GM21619 (cell line): ENCODE measurements around the gene RGS9.
"Not testable (repeated sequence)": the region's sequence is repeated elsewhere in the genome, so short reads cannot be mapped to it uniquely, and the experiment has no call there.

Experiments used
- ATAC-seq: cut with Tn5 transposase; IDR thresholded peaks from one replicate; pipeline ENCODE4 v1.9.1; 2021; ENCODE audit not compliant: unreplicated experiment

RGS9 gene

DNA sequence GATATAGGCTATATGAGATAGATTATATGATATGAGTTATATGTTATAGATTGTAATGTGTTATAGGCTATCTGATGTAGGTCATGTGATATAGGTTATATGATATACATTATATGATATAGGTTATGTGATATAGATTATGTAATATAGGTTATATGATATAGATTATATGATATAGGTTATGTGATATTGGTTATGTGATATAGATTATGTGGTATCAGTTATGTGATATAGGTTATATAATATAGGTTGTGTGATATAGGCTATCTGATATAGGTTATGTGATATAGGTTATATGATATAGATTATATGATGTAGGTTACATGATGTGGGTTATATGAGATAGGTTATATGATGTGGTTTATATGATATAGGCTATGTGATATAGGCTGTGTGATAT is 68.5 kb downstream of the RGS9 start:
- ATAC-seq, result no peak

GRCh38 chr17:65207448-65207847 is 70.3 kb downstream of the RGS9 start:
- not testable (repeated sequence) for ATAC-seq

DNA sequence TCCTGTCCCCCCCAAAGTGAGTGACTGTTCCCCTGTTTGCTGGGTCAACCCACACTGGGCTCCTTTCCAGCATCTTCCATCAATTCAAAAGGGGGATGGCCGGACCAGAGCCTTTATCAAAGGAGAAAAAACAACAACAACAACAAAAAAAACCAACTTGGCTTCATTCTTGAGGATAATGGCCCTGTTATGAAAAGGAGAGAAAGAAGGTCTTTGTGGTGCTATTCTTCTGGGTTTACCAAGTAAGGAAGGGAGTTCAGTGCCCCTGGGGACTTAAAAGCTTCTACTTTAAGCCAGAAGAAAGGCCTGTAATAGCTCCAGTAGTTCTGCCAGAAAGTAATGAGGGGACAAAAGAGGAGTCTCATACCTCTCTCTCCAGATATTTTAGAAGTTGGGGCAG is 71.5 kb downstream of the RGS9 start:
- no peak for ATAC-seq

DNA sequence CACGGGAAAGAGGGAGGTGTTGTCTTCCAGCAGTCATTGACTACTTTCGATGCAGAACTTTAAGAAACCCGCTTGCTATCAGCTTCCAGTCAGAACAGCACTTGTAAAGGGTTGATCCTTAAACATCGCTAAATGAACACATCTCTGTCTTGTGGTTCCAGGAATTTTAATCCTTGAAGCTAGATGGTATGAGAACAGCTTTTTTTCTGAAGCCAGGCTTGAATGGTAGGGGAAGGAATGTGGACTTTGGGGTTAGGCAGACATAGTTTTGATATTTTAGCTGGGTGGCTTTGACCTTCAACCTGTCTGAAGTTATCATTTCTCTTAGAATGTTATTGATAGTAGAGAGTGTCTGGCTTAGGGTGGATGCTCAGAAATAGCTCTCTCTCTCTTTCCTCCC is 81.1 kb downstream of the RGS9 start:
- ATAC-seq, result no peak

DNA sequence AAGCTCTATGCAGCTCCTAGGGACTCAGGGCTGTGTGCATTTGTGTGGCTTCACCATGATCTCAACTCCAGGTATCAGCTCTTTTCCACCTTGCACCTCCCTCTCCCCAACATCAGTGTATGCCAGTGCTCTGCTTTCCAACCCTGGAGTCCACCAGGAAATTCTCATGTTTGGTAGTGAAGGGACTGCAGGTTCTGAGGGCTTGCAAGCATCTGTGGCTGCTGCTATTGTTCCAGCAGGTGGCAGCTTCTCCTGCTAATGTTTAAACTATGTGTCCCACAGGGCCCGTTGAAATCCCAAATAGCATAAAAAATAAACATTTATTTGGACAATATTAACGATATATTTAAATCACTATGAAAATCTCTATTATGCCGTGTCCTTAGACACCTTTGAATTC is 82.0 kb downstream of the RGS9 start:
- no peak for ATAC-seq

GRCh38 chr17:65219707-65220106 is 82.5 kb downstream of the RGS9 start:
- no peak for ATAC-seq

GRCh38 chr17:65220732-65221131 is 83.6 kb downstream of the RGS9 start:
- no peak for ATAC-seq

GRCh38 chr17:65222214-65222738 is 85.1 kb downstream of the RGS9 start:
- ATAC-seq, result no peak

DNA sequence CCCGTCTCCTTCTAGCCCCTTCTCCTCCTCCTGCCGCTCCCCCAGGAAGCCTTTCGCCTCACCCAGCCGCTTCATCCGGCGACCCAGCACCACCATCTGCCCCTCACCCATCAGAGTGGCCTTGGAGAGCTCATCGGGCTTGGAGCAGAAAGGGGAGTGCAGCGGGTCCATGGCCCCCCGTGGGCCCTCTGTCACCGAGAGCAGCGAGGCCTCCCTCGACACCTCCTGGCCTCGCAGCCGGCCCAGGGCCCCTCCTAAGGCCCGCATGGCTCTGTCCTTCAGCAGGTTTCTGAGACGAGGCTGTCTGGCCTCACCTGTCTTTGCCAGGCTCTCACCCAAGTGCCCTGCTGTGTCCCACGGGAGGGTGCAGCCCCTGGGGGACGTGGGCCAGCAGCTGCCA is 87.9 kb downstream of the RGS9 start:
- no peak for ATAC-seq

DNA sequence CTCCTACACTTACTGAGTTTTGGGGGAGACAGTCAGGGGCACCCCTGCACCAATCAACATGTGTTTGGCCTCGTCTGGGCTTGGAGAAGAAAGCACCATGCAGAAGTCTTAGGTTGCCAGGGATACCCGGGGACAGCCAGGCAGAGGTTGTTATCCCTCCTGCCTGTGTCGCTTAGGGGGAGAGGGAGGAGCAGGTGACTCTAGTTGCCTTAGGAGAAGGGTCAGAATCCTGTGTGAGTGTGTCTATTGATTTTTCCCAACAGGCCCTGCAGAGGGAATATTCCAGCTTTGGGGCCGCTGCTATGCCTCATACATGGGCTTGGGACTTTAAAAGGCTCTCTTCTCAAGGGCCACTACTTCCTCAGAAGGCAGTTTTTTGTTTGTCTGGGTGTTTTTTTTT is 89.1 kb downstream of the RGS9 start:
- no peak for ATAC-seq

DNA sequence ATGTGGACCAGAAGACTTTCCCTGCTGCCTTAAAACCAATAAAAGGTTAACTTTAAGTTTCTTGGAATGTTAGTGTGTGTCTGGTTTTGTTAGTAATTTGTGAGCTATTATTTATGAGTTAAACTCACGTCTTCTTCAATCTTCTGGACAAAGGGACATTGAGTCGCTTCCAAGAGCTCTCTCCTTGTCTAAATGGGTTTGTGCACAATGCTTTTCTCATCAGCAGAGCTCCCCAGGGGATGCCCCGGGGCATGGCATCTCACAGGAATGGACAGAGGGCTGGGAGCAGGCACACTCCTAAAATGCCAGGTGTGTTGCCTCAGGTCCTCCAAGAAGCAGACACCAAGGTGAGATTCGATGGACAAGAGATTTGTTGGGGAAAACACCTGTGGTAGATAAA is 90.5 kb downstream of the RGS9 start:
- ATAC-seq, result no peak

DNA sequence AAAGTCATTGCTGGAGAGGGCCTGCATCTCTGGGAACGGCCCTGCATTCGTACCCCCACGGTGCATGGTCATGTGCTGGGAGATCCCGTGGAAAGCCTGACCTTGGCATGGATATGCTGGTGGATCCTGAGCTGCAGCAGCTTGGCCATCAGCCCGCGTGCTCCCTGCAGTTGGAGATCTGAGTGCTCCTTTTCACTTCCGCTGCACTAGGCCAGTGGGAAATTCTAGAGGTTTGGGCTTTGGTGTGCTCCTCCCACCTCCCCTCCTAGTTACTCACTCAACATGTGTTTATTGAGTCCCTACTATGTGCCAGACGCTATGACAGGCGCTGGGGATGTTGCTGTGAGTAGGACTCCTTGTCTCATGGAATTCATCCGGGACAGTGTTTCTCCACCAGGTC is 91.1 kb downstream of the RGS9 start:
- ATAC-seq, result no peak

GRCh38 chr17:65228734-65229620 is 91.8 kb downstream of the RGS9 start:
- ATAC-seq, result peak; percentile 84

DNA sequence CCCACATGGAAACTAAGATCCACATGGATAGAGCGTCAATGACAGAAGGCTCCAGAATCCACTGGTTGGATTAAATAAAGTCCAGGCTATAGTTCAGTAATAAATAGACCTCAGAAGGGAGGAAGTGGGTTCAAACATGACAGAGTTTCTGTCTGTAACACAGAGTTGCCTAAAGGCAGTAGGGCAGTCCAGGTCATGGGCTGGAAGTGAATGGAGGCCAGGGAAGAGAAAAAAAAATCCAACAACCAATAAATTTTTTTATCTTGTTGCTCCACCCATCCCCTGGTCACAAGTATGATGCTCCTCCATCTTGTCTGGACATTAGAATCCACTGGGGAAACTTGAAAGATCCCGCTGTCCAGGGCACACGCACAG is 92.4 kb downstream of the RGS9 start:
- no peak for ATAC-seq

- ATAC-seq, result no peak
Measured at GRCh38 chr17:65230040-65230439, 92.9 kb downstream of the RGS9 start.

DNA sequence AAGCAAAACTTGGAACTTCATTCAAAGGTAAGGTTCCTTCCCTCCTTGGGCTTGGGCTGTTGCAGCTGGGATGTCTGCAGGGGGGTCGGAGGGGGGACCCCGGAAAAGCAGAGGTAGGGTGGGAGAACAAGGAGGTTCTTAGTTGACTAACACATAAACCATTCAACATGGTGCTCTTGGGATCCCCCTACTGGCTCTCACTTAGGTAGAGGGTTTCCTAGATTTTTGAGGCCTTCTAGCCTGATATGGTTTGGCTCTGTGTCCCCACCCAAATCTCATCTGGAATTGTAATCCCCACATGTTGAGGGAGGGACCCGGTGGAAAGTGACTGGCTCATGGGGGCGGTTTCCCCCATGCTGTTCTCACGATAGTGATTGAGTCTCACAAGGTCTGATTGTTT is 93.9 kb downstream of the RGS9 start:
- ATAC-seq, result no peak

DNA sequence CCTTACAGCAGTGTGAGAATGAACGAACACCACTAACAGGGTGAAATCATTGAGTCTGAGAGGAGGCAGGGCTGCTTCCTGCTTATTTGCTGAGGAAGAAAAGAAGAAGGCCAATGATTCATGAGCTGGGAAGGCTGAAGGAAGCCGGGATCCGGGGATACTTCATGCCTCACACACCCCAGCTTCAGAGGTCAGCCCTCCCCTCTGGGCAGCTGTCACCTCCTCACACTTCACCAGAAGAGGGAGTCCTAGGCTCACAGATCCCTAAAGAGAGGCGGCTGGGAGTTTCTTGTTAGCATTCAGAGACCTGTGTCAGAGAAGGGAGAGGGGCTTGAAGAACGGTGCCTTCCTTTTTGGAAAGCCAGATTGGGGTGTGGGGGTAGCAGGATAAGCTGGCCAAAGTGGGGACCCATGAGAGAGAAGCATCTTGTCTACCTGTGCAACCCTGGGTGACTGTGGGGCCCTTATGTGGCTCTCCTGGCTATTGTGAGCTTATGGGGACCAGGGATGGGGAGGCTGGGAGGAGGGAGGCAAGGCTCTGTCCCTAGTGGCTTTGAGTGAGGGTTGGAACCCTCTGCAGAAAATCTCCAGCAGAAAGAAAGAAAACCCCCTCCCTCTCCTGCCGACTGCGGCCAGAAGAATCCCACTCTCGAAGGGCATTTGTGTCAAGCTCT is 94.6 kb downstream of the RGS9 start:
- ATAC-seq, result no peak

GRCh38 chr17:65235284-65235683 is 98.1 kb downstream of the RGS9 start:
- no peak for ATAC-seq

DNA sequence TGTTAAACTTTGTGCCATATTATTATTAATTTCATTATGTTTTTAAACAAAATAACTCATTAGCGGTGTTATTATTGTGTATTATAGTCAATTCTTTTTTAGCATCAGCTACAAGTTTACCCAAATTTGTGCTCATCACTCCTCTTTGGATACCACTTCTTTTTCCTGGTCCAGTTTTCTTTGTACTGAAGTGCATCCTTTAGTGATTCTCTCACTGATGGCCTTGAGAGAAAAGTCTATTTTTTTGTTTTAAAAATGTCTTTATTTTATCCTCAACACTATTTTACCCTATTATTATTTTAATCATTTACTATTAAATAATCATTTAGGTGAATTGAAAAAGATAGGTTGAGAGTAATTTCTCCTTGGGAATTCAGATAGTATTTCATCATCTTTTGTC is 99.2 kb downstream of the RGS9 start:
- ATAC-seq, result no peak

GRCh38 chr17:65243838-65244625 is 106.9 kb downstream of the RGS9 start:
- no peak for ATAC-seq

DNA sequence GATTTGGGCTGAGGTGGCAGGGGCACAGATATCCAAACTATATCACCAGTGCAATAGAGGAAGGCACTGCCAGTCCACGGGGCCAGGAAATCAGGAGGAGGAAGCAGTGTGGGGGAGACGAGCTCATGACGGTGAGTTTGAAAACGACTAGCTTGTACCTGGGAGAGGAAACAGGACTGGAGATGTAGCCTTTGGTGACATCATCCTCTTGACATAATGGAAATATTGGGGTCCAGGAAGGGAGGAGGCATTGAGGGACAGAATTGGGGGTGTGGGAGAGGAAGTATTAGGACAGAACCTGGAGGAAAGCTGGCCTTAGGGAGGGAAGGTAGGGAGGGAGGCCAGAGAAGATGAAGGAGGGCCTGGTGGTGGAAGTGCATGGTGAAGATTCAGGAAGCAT is 109.1 kb downstream of the RGS9 start:
- no peak for ATAC-seq

DNA sequence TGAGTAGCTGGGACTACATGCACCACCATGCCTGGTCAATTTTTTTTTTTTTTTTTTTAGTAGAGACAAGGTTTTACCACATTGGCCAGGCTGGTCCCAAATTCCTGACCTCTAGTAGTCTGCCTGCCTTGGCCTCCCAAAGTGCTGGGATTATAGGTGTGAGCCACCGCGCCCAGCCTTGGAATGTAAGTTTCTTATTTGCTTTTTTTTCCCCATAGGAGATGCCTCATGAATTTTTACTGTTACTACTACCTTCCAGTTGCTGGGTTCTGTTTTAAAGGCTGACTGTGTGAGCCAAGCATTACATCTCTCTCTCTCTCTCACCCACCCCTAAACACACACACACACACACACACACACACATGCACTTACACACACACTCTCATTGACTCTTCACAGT is 112.6 kb downstream of the RGS9 start:
- no peak for ATAC-seq
